Measurements from ENCODE around the gene MBNL1.
"Not testable (repeated sequence)": the region's sequence is repeated elsewhere in the genome, so short reads cannot be mapped to it uniquely, and the experiment has no call there.

The MBNL1 gene

GRCh38 chr3:152382312-152383135, 113.8 kb downstream of the MBNL1 start:
- no peak for DNase-seq

GRCh38 chr3:152383136-152383606, 114.4 kb downstream of the MBNL1 start:
- DNase-seq = no peak

- no peak for DNase-seq
Measured at GRCh38 chr3:152384412-152384811, 115.7 kb downstream of the MBNL1 start.

- no peak for DNase-seq
Measured at GRCh38 chr3:152385761-152386160, 117.0 kb downstream of the MBNL1 start.

- no peak for DNase-seq
Measured at GRCh38 chr3:152386208-152386607, 117.5 kb downstream of the MBNL1 start.

- no peak for DNase-seq
Measured at GRCh38 chr3:152388631-152389030, 119.9 kb downstream of the MBNL1 start.

- DNase-seq = no peak
Measured at GRCh38 chr3:152389316-152389934, 120.7 kb downstream of the MBNL1 start.

- DNase-seq = no peak
Measured at GRCh38 chr3:152390647-152391046, 121.9 kb downstream of the MBNL1 start.

- no peak for DNase-seq
Measured at GRCh38 chr3:152391671-152392070, 122.9 kb downstream of the MBNL1 start.

GRCh38 chr3:152392272-152392880, 123.6 kb downstream of the MBNL1 start:
- no peak for DNase-seq

- no peak for DNase-seq
Measured at GRCh38 chr3:152394246-152394645, 125.5 kb downstream of the MBNL1 start.

- DNase-seq = peak in 1 of 3 experiments; percentile 20
Measured at GRCh38 chr3:152395764-152396163, 127.0 kb downstream of the MBNL1 start.

- DNase-seq = no peak
Measured at GRCh38 chr3:152396867-152397266, 128.1 kb downstream of the MBNL1 start.

- DNase-seq = not testable (repeated sequence)
Measured at GRCh38 chr3:152397348-152397747, 128.6 kb downstream of the MBNL1 start.

- peak in 2 of 3 experiments; percentile 18 to 71 for DNase-seq
Measured at GRCh38 chr3:152398495-152398894, 129.8 kb downstream of the MBNL1 start.

GRCh38 chr3:152399374-152399773, 130.6 kb downstream of the MBNL1 start:
- no peak for DNase-seq

- no peak for DNase-seq
Measured at GRCh38 chr3:152400887-152401286, 132.2 kb downstream of the MBNL1 start.

- peak in 2 of 3 experiments; percentile 35 to 52 for DNase-seq
Measured at GRCh38 chr3:152402695-152403451, 134.1 kb downstream of the MBNL1 start.

GRCh38 chr3:152403632-152404066, 134.9 kb downstream of the MBNL1 start:
- DNase-seq = no peak

- no peak for DNase-seq
Measured at GRCh38 chr3:152404976-152405375, 136.2 kb downstream of the MBNL1 start.

GRCh38 chr3:152405915-152406802, 137.4 kb downstream of the MBNL1 start:
- DNase-seq = peak; percentile 46 to 85 (median 83)

GRCh38 chr3:152413240-152413639, 144.5 kb downstream of the MBNL1 start:
- no peak for DNase-seq

Measured in NCI-H1417 (cell line).